ENCODE results near the gene SMARCA2.

SMARCA2 gene

GRCh38 chr9:2193552-2193951 is 178.4 kb downstream of the SMARCA2 start:
- TF ChIP-seq CTCF (conservative IDR thresholded peaks at IDR 0.05; ENCODE audit: low read depth), result no peak
- H3K27ac ChIP-seq, result no peak overlapping the region
- CTCF ChIA-PET, result no interaction called here
- DNase-seq (ENCODE audit: low spot score), result no peak
- POLR2A ChIA-PET (ENCODE audit: low non-redundant PET), result no interaction called here

GRCh38 chr9:2195211-2195610 is 180.1 kb downstream of the SMARCA2 start:
- CTCF ChIA-PET, result interaction anchor here (0.6 kb wide), 1 partner anchor 19 kb away, joined by 4 read pairs; no protein-coding TSS in a partner anchor
- no peak for TF ChIP-seq CTCF (conservative IDR thresholded peaks at IDR 0.05; ENCODE audit: low read depth)

GRCh38 chr9:2196757-2197156 is 181.6 kb downstream of the SMARCA2 start:
- POLR2A ChIA-PET (ENCODE audit: low non-redundant PET), result no interaction called here
- no peak overlapping the region for H3K27ac ChIP-seq
- no peak for TF ChIP-seq CTCF (conservative IDR thresholded peaks at IDR 0.05; ENCODE audit: low read depth)
- no peak for DNase-seq (ENCODE audit: low spot score)
- CTCF ChIA-PET, result no interaction called here

More at GRCh38 chr9:2195211-2195610, 180.1 kb downstream of the SMARCA2 start:
- no peak overlapping the region for H3K27ac ChIP-seq
- no peak for DNase-seq (ENCODE audit: low spot score)
- POLR2A ChIA-PET (ENCODE audit: low non-redundant PET), result no interaction called here

GRCh38 chr9:2198956-2199635 is 183.9 kb downstream of the SMARCA2 start:
- TF ChIP-seq CTCF (conservative IDR thresholded peaks at IDR 0.05; ENCODE audit: low read depth), result no peak
- ChIA-PET CTCF (no interaction called here), POLR2A (ENCODE audit: low non-redundant PET) (no interaction called here)
- no peak for DNase-seq (ENCODE audit: low spot score)
- no peak overlapping the region for H3K27ac ChIP-seq

- ChIA-PET POLR2A (ENCODE audit: low non-redundant PET) (no interaction called here), CTCF (no interaction called here)
- no peak for DNase-seq (ENCODE audit: low spot score)
These were observed 185.1 kb downstream of the SMARCA2 start for GRCh38 chr9:2199999-2200796.

GRCh38 chr9:2208465-2208864 is 193.3 kb downstream of the SMARCA2 start:
- no peak overlapping the region for H3K27ac ChIP-seq
- TF ChIP-seq CTCF (conservative IDR thresholded peaks at IDR 0.05; ENCODE audit: low read depth), result no peak
- ChIA-PET CTCF (no interaction called here), POLR2A (ENCODE audit: low non-redundant PET) (no interaction called here)
- DNase-seq (ENCODE audit: low spot score), result no peak

More at GRCh38 chr9:2199999-2200796, 185.1 kb downstream of the SMARCA2 start:
- no peak for TF ChIP-seq CTCF (conservative IDR thresholded peaks at IDR 0.05; ENCODE audit: low read depth)
- no peak overlapping the region for H3K27ac ChIP-seq
